ENCODE results near the gene ARGLU1.

DNA sequence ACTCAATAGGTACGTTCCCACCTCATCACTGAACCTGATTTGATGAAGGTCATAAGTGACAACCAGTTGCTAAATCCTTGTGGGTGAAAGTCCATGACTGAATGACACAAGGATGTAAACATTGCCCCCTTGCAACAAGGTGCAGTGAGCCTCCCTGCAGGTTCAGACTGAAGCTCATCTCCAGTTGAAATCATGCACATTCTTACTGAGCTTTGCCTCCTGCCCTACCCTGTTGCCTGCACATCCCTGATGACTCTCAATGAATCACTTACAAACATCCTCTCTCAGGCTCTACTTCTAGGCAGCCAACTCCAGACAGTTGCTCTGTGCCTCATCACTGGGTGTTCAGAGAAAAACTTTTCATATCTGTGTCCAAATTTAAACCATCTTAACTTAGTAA, 42.5 kb upstream of the ARGLU1 start:
- no peak for TF ChIP-seq EZH2 (IDR thresholded peaks at IDR 0.05)
- no peak for TF ChIP-seq POLR2AphosphoS5 (IDR thresholded peaks at IDR 0.05; ENCODE audit: borderline replicate concordance, low read depth, low read length)

All from SK-N-MC (cell line).